PC-9 (cell line): Measurements from ENCODE around the gene SPOP. TPM values are rescaled to one million over a fixed set of nuclear protein-coding genes. Genes with fewer than 3 reads are reported as not detected.

Experiments used
- BruUV-seq: library from RNA; stranded (reverse); fragments of 400-500 nt; replicated peaks from 2 replicates; lab custom pipeline; 2021; lab: Mats Ljungman, UMichigan
- CTCF ChIA-PET: fragments of 300-600 bp; sonication (Branson Sonifier 250); formaldehyde crosslinking; loops from one replicate; lab custom pipeline; 2022; ENCODE audit warnings: antibody characterized with exemption; lab: Charles Lee
- POLR2A ChIA-PET: fragments of 300-600 bp; sonication (Branson Sonifier 250); formaldehyde crosslinking; loops from one replicate; lab custom pipeline; 2022; ENCODE audit warnings: antibody characterized with exemption; ENCODE audit not compliant: unreplicated experiment; lab: Charles Lee
- DNase-seq, 2 experiments: peaks; one replicate each; pipeline versions ENCODE4 v3.0.0 to v3.0.0-alpha.2; 2015 to 2022; ENCODE audit warnings: mixed read lengths in 1 of 2
- H2AFZ ChIP-seq: fragments of 200-600 bp; sonication (generic); 2 replicates; pipeline ENCODE4 v1.8.1; 2017; ENCODE audit warnings: antibody characterized with exemption
- H3F3A ChIP-seq: fragments of 200-600 bp; sonication (generic); 2 replicates; pipeline ENCODE4 v1.8.1; 2017; ENCODE audit warnings: antibody characterized with exemption, mild to moderate bottlenecking, low read depth; ENCODE audit not compliant: insufficient read depth
- H3K27ac ChIP-seq: fragments of 200-600 bp; sonication (generic); 2 replicates; pipeline ENCODE4 v1.6.1; 2016; ENCODE audit warnings: mixed run types
- H3K27me3 ChIP-seq: fragments of 200-600 bp; sonication (generic); 2 replicates; pipeline ENCODE4 v1.6.1; 2016; ENCODE audit warnings: low read depth, mixed run types; ENCODE audit not compliant: insufficient read depth
- H3K36me3 ChIP-seq: fragments of 200-600 bp; sonication (generic); 2 replicates; pipeline ENCODE4 v1.6.1; 2016; ENCODE audit warnings: low read depth, mixed run types
- H3K4me1 ChIP-seq: fragments of 200-600 bp; sonication (generic); replicated peaks from 2 replicates; pipeline ENCODE4 v1.6.1; 2016; ENCODE audit warnings: mixed run types; ENCODE audit not compliant: insufficient read depth
- H3K4me2 ChIP-seq: fragments of 200-600 bp; sonication (generic); 2 replicates; pipeline ENCODE4 v1.6.1; 2017; ENCODE audit warnings: mixed run types
- H3K4me3 ChIP-seq: fragments of 200-600 bp; sonication (generic); 2 replicates; pipeline ENCODE4 v1.6.1; 2016; ENCODE audit warnings: mixed run types
- H3K79me2 ChIP-seq: fragments of 200-600 bp; sonication (generic); 2 replicates; pipeline ENCODE4 v1.6.1; 2017; ENCODE audit warnings: low read depth, mixed run types
- H3K9me2 ChIP-seq: fragments of 200-600 bp; sonication (generic); 2 replicates; pipeline ENCODE4 v1.8.1; 2017; ENCODE audit warnings: mild to moderate bottlenecking; ENCODE audit not compliant: insufficient read depth
- H3K9me3 ChIP-seq: fragments of 200-600 bp; sonication (generic); 2 replicates; pipeline ENCODE4 v1.8.1; 2016; ENCODE audit warnings: low read depth; ENCODE audit not compliant: insufficient read depth
- H4K20me1 ChIP-seq: fragments of 200-600 bp; sonication (generic); 2 replicates; pipeline ENCODE4 v1.8.1; 2017; ENCODE audit not compliant: insufficient read depth
- EZH2 ChIP-seq: fragments of 200-600 bp; sonication (generic); IDR thresholded peaks from 2 replicates; pipeline ENCODE4 v1.8.0; 2017; ENCODE audit warnings: antibody characterized with exemption, low read depth
- intact Hi-C: fragments of 100-400 bp; cut with micrococcal nuclease; formaldehyde crosslinking; loops from one replicate; pipeline ENCODE4 v1.10.0; 2022; ENCODE audit not compliant: unreplicated experiment
- total RNA-seq: library from RNA; stranded (reverse); gene quantifications from 2 replicates; pipeline ENCODE4 v1.2.3, GENCODE V29; 2021
- TF ChIP-seq, protein P1 (sequence below): fragments of 200-600 bp; sonication (generic); conservative IDR thresholded peaks from 2 replicates; pipeline ENCODE4 v1.6.1; 2017; ENCODE audit warnings: mixed run types, antibody characterized with exemption, mild to moderate bottlenecking, moderate library complexity

The SPOP gene
- total RNA-seq, 1 experiment from 2014 or later: 41.7 TPM

DNA sequence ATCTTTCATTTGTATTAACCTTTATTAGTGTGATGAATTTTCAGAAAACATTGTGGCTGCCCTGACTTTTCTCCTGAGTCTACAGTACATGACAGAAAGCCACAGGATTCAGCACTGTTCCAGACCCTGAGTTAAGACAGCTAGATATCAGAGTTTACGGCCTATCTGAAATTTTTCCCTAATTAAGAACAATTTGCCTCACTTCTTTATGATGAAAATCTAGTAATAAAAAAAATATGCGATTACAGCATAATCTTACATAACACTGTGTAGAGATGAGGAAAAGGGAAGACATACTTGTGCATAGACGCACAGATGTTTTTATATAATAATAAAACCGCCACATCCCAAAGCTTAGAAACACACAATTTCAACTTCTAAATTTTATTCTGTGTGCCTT lies 7.3 kb downstream of the SPOP start:
- no peak for DNase-seq
- peaks cover 78% of the 10 kb centered on the region for H3K79me2 ChIP-seq
- BruUV-seq: no TSS peak
- H3K9me2 ChIP-seq: no peaks in the 10 kb centered on the region
- H3K9me3 ChIP-seq: no peaks in the 10 kb centered on the region
- ChIA-PET CTCF (no interaction called here), POLR2A (interaction anchor here (0.7 kb wide), 1 partner anchor 118 kb away, joined by 7 read pairs; the partner anchor contains the start of gene KAT7)
- intact Hi-C loops: loop anchor here (10.0 kb wide), 1 partner anchor 46 kb away; no protein-coding TSS in a partner anchor
- H3K4me3 ChIP-seq: no peak overlapping the region
- no peaks in the 10 kb centered on the region for H3K4me1 ChIP-seq
- no peaks in the 10 kb centered on the region for H3K27me3 ChIP-seq
- H3F3A ChIP-seq: no peaks in the 10 kb centered on the region
- no peak overlapping the region for H2AFZ ChIP-seq
- H3K27ac ChIP-seq: no peak overlapping the region
- TF ChIP-seq, protein P1, sequence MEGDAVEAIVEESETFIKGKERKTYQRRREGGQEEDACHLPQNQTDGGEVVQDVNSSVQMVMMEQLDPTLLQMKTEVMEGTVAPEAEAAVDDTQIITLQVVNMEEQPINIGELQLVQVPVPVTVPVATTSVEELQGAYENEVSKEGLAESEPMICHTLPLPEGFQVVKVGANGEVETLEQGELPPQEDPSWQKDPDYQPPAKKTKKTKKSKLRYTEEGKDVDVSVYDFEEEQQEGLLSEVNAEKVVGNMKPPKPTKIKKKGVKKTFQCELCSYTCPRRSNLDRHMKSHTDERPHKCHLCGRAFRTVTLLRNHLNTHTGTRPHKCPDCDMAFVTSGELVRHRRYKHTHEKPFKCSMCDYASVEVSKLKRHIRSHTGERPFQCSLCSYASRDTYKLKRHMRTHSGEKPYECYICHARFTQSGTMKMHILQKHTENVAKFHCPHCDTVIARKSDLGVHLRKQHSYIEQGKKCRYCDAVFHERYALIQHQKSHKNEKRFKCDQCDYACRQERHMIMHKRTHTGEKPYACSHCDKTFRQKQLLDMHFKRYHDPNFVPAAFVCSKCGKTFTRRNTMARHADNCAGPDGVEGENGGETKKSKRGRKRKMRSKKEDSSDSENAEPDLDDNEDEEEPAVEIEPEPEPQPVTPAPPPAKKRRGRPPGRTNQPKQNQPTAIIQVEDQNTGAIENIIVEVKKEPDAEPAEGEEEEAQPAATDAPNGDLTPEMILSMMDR: no peak
- TF ChIP-seq EZH2: no peak
- H4K20me1 ChIP-seq: peaks cover 61% of the 10 kb centered on the region
- no peak overlapping the region for H3K4me2 ChIP-seq
- H3K36me3 ChIP-seq: peaks cover 14% of the 10 kb centered on the region; the same call in 1 of the 2 replicates

DNA sequence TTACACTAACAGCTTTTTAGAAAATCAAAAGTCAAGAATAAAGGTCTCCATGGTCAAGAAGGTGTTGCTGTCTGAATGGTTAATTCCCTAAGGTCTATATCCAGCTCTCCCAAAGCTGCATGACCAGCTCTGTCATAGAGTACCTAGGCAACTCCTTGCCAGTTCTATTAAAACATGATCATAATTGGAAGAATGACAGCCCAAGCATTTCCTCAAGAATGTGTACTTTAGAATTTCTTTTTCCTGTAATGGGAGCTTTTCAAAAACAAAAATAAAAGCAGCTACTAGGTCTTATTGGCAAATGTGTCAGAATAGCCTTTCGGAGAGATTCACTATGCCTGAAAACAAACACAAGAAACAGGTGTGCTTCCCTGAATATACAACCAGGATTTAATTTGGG lies 7.9 kb downstream of the SPOP start:
- H2AFZ ChIP-seq: no peak overlapping the region
- POLR2A ChIA-PET: interaction anchor here (0.6 kb wide), 1 partner anchor 112 kb away, joined by 12 read pairs; no protein-coding TSS in a partner anchor
- no peak for DNase-seq
- H3K4me1 ChIP-seq: no peaks in the 10 kb centered on the region
- H3K9me3 ChIP-seq: no peaks in the 10 kb centered on the region
- no peaks in the 10 kb centered on the region for H3F3A ChIP-seq
- no peak overlapping the region for H3K4me2 ChIP-seq
- peaks cover 9% of the 10 kb centered on the region; the same call in 1 of the 2 replicates for H3K36me3 ChIP-seq
- TF ChIP-seq, protein P1: no peak
- TF ChIP-seq EZH2: no peak
- CTCF ChIA-PET: no interaction called here
- no peak overlapping the region for H3K27ac ChIP-seq
- H3K4me3 ChIP-seq: no peak overlapping the region
- peaks cover 76% of the 10 kb centered on the region for H3K79me2 ChIP-seq
- intact Hi-C loops: loop anchor here (10.0 kb wide), 1 partner anchor 45 kb away; no protein-coding TSS in a partner anchor
- peaks cover 61% of the 10 kb centered on the region for H4K20me1 ChIP-seq
- no TSS peak for BruUV-seq
- no peaks in the 10 kb centered on the region for H3K9me2 ChIP-seq
- H3K27me3 ChIP-seq: no peaks in the 10 kb centered on the region

- Histone ChIP-seq H4K20me1 (peaks cover 70% of the 10 kb centered on the region), H3K4me3 (no peak overlapping the region)
These were observed 10.0 kb downstream of the SPOP start for GRCh38 chr17:49667854-49668253.

More at GRCh38 chr17:49667854-49668253, 10.0 kb downstream of the SPOP start:
- H3K9me2 ChIP-seq: no peaks in the 10 kb centered on the region
- H3F3A ChIP-seq: no peaks in the 10 kb centered on the region
- H3K27ac ChIP-seq: no peak overlapping the region
- no peak for DNase-seq
- BruUV-seq: no TSS peak
- POLR2A ChIA-PET: no interaction called here
- peaks cover 4% of the 10 kb centered on the region; the same call in 1 of the 2 replicates for H3K36me3 ChIP-seq
- CTCF ChIA-PET: no interaction called here
- intact Hi-C loops: no loop called here
- TF ChIP-seq EZH2: no peak
- TF ChIP-seq, protein P1: no peak
- H3K79me2 ChIP-seq: peaks cover 76% of the 10 kb centered on the region
- no peaks in the 10 kb centered on the region for H3K27me3 ChIP-seq
- no peaks in the 10 kb centered on the region for H3K9me3 ChIP-seq
- H3K4me1 ChIP-seq: no peaks in the 10 kb centered on the region
- H2AFZ ChIP-seq: no peak overlapping the region
- no peak overlapping the region for H3K4me2 ChIP-seq
